Endometrial microvascular endothelial cells (primary cell): ENCODE measurements around the gene KLK6. TPM values are rescaled to one million over a fixed set of nuclear protein-coding genes. Genes with fewer than 3 reads are reported as not detected.

Experiments
- in situ Hi-C: cut with HindIII; loops from 2 replicates; pipeline ENCODE4 v1.10.0; 2017; ENCODE audit warnings: low sequenced_read_pairs, low pct_unique_long_range_greater_than_20kb; ENCODE audit errors: inconsistent ontology term
- total RNA-seq: library from RNA; depleted of rRNA; stranded (reverse); fragments of >200 nt; gene quantifications from one replicate; pipeline ENCODE4 v1.2.3, GENCODE V29; 2015; ENCODE audit errors: inconsistent ontology term

KLK6 gene
- total RNA-seq, 1 donor from 2014 or later = not detected

GRCh38 chr19:50921426-50922316, 47.7 kb downstream of the KLK6 start:
- in situ Hi-C loops = no loop called here

- in situ Hi-C loops = no loop called here
Measured at GRCh38 chr19:50916069-50916468, 53.3 kb downstream of the KLK6 start.

- in situ Hi-C loops = no loop called here
Measured at GRCh38 chr19:50912727-50913716, 56.4 kb downstream of the KLK6 start.

GRCh38 chr19:50912102-50912599, 57.2 kb downstream of the KLK6 start:
- in situ Hi-C loops = no loop called here

- in situ Hi-C loops = no loop called here
Measured at GRCh38 chr19:50911206-50912101, 57.9 kb downstream of the KLK6 start, which contains the start of gene KLK4. TSS of gene KLK4 (minus strand) at chr19:50911395. CDS start at chr19:50910738, 657 bp downstream.

- in situ Hi-C loops = no loop called here
Measured at GRCh38 chr19:50910722-50911121, 58.7 kb downstream of the KLK6 start.

GRCh38 chr19:50909240-50910070, 59.9 kb downstream of the KLK6 start:
- in situ Hi-C loops = no loop called here

Other genes with a start within 250 kb of the KLK6 start
- 0.28 TPM for gene SHANK1, start 249.8 kb downstream of the KLK6 start, total RNA-seq
- gene CLEC11A, start 246.2 kb downstream of the KLK6 start, total RNA-seq = 40.0 TPM
- gene GPR32, start 199.1 kb downstream of the KLK6 start, total RNA-seq = not detected
- gene ACP4, start 179.2 kb downstream of the KLK6 start, total RNA-seq = not detected
- not detected for gene KLK1, start 145.8 kb downstream of the KLK6 start, total RNA-seq
- not detected for gene KLK15, start 136.0 kb downstream of the KLK6 start, total RNA-seq
- gene KLK3, start 114.7 kb downstream of the KLK6 start, total RNA-seq = not detected
- not detected for gene KLK2, start 96.2 kb downstream of the KLK6 start, total RNA-seq
- not detected for gene KLK4, start 58.2 kb downstream of the KLK6 start, total RNA-seq
- gene KLK5, start 16.6 kb downstream of the KLK6 start, total RNA-seq = not detected
- not detected for gene KLK7, start 14.3 kb upstream of the KLK6 start, total RNA-seq
- gene KLK8, start 32.0 kb upstream of the KLK6 start, total RNA-seq = not detected
- not detected for gene KLK10, start 50.1 kb upstream of the KLK6 start, total RNA-seq
- not detected for gene KLK11, start 57.0 kb upstream of the KLK6 start, total RNA-seq
- not detected for gene KLK12, start 65.4 kb upstream of the KLK6 start, total RNA-seq
- not detected for gene KLK13, start 95.5 kb upstream of the KLK6 start, total RNA-seq
- not detected for gene KLK14, start 113.3 kb upstream of the KLK6 start, total RNA-seq
- 21.6 TPM for gene CTU1, start 138.8 kb upstream of the KLK6 start, total RNA-seq
- not detected for gene SIGLEC9, start 155.3 kb upstream of the KLK6 start, total RNA-seq
- not detected for gene SIGLEC7, start 172.7 kb upstream of the KLK6 start, total RNA-seq